ENCODE data around the gene PROZ.

DNA sequence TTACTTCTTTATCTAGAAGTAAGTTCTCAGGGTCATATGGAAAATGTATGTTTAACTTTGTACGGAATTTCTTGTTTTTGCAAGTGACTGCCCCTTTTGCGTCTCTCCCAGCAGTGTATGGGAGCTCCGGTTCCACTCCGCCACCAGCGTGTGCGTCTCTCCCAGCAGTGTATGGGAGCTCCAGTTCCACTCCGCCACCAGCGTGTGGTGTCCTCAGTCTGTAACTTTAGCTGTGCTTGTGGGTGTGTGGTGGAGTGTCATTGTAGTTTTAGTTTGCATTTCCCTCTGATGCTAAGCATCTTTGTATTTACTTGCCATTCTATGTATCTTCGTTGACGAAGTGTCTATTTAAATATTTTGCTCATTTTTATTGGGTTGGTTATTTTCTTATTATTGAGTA lies 53.3 kb downstream of the PROZ start:
- TF ChIP-seq, protein P1, sequence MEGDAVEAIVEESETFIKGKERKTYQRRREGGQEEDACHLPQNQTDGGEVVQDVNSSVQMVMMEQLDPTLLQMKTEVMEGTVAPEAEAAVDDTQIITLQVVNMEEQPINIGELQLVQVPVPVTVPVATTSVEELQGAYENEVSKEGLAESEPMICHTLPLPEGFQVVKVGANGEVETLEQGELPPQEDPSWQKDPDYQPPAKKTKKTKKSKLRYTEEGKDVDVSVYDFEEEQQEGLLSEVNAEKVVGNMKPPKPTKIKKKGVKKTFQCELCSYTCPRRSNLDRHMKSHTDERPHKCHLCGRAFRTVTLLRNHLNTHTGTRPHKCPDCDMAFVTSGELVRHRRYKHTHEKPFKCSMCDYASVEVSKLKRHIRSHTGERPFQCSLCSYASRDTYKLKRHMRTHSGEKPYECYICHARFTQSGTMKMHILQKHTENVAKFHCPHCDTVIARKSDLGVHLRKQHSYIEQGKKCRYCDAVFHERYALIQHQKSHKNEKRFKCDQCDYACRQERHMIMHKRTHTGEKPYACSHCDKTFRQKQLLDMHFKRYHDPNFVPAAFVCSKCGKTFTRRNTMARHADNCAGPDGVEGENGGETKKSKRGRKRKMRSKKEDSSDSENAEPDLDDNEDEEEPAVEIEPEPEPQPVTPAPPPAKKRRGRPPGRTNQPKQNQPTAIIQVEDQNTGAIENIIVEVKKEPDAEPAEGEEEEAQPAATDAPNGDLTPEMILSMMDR (IDR thresholded peaks at IDR 0.05), result peak; percentile 26; the same call in 1 of the 2 replicates
- no peak for TF ChIP-seq EP300 (IDR thresholded peaks at IDR 0.05; ENCODE audit: borderline replicate concordance in 1 of 2, low read depth in 1 of 2, low read length in 1 of 2)

All from SK-N-SH (cell line).